ENCODE data around the gene RBM39. TPM values are rescaled to one million over a fixed set of nuclear protein-coding genes. Genes with fewer than 3 reads are reported as not detected.

The RBM39 gene
- total and polyA plus RNA-seq, 9 of the 15 experiments (the other 6 are each of a cell fraction or from before 2014, with no cell fraction given) = 143 to 319 (median 228) TPM

DNA sequence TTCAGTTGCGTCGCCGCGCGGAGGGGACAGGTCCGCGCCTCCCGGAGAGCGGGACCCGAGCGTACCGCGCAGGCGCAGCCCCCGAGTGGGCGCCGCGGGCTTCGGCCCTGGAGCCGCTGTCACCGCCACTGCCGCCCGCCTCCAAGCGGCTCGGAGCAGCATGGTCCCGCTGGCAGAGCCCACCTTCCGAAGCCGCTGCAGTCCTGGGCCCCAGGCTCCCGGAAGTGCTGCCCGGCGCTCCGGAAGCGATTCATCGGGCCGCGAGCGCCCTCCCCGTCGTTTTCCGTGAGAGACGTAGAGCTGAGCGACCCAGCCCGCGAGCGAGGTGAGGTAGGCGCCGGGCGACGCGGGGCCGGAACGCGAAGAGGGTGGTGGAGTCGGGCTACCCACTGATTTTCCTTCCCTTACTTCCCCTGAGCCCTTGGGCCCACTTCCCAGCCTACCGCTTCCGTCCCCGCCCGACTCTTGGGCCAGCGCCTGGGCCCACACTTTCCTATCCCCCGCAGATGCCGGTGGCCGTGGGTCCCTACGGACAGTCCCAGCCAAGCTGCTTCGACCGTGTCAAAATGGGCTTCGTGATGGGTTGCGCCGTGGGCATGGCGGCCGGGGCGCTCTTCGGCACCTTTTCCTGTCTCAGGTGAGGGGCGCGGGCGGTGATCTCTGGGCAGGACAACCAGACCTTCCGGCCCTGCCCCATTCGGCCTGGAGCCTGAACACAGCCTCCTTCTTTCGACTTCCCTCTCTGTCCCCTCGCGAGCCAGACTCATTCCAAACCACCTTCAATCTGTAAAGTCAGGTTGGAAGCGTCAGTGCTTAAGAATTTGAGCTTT lies 42.7 kb downstream of the RBM39 start, which contains the start of the genes NFS1 and ROMO1 (continued):
- TF ChIP-seq, protein P1, sequence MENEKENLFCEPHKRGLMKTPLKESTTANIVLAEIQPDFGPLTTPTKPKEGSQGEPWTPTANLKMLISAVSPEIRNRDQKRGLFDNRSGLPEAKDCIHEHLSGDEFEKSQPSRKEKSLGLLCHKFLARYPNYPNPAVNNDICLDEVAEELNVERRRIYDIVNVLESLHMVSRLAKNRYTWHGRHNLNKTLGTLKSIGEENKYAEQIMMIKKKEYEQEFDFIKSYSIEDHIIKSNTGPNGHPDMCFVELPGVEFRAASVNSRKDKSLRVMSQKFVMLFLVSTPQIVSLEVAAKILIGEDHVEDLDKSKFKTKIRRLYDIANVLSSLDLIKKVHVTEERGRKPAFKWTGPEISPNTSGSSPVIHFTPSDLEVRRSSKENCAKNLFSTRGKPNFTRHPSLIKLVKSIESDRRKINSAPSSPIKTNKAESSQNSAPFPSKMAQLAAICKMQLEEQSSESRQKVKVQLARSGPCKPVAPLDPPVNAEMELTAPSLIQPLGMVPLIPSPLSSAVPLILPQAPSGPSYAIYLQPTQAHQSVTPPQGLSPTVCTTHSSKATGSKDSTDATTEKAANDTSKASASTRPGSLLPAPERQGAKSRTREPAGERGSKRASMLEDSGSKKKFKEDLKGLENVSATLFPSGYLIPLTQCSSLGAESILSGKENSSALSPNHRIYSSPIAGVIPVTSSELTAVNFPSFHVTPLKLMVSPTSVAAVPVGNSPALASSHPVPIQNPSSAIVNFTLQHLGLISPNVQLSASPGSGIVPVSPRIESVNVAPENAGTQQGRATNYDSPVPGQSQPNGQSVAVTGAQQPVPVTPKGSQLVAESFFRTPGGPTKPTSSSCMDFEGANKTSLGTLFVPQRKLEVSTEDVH (IDR thresholded peaks at IDR 0.05; ENCODE audit: low read depth, partially characterized antibody) = peak; percentile 90
- TF ChIP-seq MECOM (CRISPR knock-in tag; IDR thresholded peaks at IDR 0.05) = no peak
- no peak for TF ChIP-seq STAG1 (CRISPR knock-in tag; IDR thresholded peaks at IDR 0.05; ENCODE audit: borderline replicate concordance)
- TF ChIP-seq ATF1 (CRISPR knock-in tag; IDR thresholded peaks at IDR 0.05) = peak; percentile 90
- TF ChIP-seq ATF1 (tag; IDR thresholded peaks at IDR 0.05) = peak; percentile 96
- TF ChIP-seq, protein P2, sequence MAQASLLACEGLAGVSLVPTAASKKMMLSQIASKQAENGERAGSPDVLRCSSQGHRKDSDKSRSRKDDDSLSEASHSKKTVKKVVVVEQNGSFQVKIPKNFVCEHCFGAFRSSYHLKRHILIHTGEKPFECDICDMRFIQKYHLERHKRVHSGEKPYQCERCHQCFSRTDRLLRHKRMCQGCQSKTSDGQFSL (CRISPR knock-in tag; IDR thresholded peaks at IDR 0.05) = no peak
- TF ChIP-seq, protein P2 (tag; IDR thresholded peaks at IDR 0.05) = no peak
- TF ChIP-seq, protein P3, sequence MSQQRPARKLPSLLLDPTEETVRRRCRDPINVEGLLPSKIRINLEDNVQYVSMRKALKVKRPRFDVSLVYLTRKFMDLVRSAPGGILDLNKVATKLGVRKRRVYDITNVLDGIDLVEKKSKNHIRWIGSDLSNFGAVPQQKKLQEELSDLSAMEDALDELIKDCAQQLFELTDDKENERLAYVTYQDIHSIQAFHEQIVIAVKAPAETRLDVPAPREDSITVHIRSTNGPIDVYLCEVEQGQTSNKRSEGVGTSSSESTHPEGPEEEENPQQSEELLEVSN (IDR thresholded peaks at IDR 0.05; ENCODE audit: borderline replicate concordance in 1 of 2, extremely low read depth in 1 of 2, insufficient read depth in 1 of 2, insufficient read length in 1 of 2, low read depth in 1 of 2, low read length in 1 of 2, poor library complexity in 1 of 2, severe bottlenecking in 1 of 2) = peak in 1 of 2 experiments; percentile 69
- no peak for TF ChIP-seq POLR3A (IDR thresholded peaks at IDR 0.05; ENCODE audit: borderline replicate concordance, extremely low read depth, insufficient read depth, insufficient read length)
- TF ChIP-seq U2AF1 (optimal IDR thresholded peaks at IDR 0.05; ENCODE audit: low read depth, low read length) = peak; percentile 56
- 0 out of 2 replicates have a peak, but pooled peaks have one; percentile 17 for TF ChIP-seq NCOA6 (IDR thresholded peaks at IDR 0.05)
- peak; percentile 91 for TF ChIP-seq SUPT5H (IDR thresholded peaks at IDR 0.05)
- TF ChIP-seq ZNF24 (IDR thresholded peaks at IDR 0.05) = no peak
- no peak for TF ChIP-seq ZNF589 (CRISPR knock-in tag; IDR thresholded peaks at IDR 0.05; ENCODE audit: low read depth)
- TF ChIP-seq CHD4 (IDR thresholded peaks at IDR 0.05; ENCODE audit: insufficient read depth, insufficient replicate concordance, low read depth, low read length, poor library complexity, severe bottlenecking) = no peak
- TF ChIP-seq FOXP1 (CRISPR knock-in tag; IDR thresholded peaks at IDR 0.05) = no peak; the same call in 1 of the 2 replicates
- TF ChIP-seq MEF2D (tag; conservative IDR thresholded peaks at IDR 0.05; ENCODE audit: low read depth) = no peak
- TF ChIP-seq ZBTB1 (CRISPR knock-in tag; IDR thresholded peaks at IDR 0.05; ENCODE audit: borderline replicate concordance, low read depth) = 0 out of 2 replicates have a peak, but pooled peaks have one; percentile 24
- TF ChIP-seq ZKSCAN1 (IDR thresholded peaks at IDR 0.05; ENCODE audit: low read depth, low read length) = 0 out of 2 replicates have a peak, but pooled peaks have one; percentile 2
- TF ChIP-seq E2F3 (CRISPR knock-in tag; IDR thresholded peaks at IDR 0.05) = no peak
- TF ChIP-seq, protein P4, sequence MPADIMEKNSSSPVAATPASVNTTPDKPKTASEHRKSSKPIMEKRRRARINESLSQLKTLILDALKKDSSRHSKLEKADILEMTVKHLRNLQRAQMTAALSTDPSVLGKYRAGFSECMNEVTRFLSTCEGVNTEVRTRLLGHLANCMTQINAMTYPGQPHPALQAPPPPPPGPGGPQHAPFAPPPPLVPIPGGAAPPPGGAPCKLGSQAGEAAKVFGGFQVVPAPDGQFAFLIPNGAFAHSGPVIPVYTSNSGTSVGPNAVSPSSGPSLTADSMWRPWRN (IDR thresholded peaks at IDR 0.05; ENCODE audit: low read depth) = no peak
- TF ChIP-seq ZNF175 (CRISPR knock-in tag; IDR thresholded peaks at IDR 0.05; ENCODE audit: low read depth) = no peak
